Measurements from ENCODE around the gene ZNF682.
"Not testable (repeated sequence)": the region's sequence is repeated elsewhere in the genome, so short reads cannot be mapped to it uniquely, and the experiment has no call there.

The ZNF682 gene

DNA sequence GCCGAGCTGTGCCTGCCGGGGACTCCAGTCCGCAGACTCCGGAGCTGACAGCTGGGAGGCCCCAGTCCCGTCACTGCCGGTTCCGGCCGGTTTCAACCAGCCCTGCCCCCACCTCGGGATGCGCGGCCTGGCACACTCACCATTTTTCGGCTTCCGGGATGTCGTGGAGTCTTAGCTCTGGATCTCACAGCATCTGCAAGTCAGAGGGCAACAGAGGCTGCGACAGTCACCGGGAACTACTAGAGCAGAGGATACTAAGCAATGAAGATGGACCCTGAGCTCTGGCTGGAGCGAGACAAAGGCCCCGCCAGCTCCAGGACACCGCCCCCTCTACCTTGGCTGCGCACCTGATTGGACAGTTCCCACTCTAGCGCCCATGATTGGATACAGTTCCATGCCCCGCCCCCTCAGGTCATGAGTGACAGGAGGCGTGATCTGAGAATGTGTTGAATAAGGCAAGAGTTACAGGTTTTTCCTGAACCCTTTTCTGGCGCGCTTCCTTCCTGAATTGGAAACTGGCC, at the start of gene ZNF682:
Gene ZNF682 (minus strand): TSS at position 303 of the 521 bp plus-strand sequence. CDS start 160 bp downstream, at position 143.
- in situ Hi-C loops (cut with HindIII; ENCODE audit: low sequenced_read_pairs), result no loop called here

- in situ Hi-C loops (cut with HindIII; ENCODE audit: low sequenced_read_pairs), result not testable (repeated sequence)
Measured at GRCh38 chr19:20082876-20083275, 43.6 kb upstream of the ZNF682 start.

- in situ Hi-C loops (cut with HindIII; ENCODE audit: low sequenced_read_pairs), result not testable (repeated sequence)
Measured at GRCh38 chr19:20082232-20082833, 43.0 kb upstream of the ZNF682 start.

GRCh38 chr19:20080656-20081055, 41.4 kb upstream of the ZNF682 start:
- in situ Hi-C loops (cut with HindIII; ENCODE audit: low sequenced_read_pairs), result no loop called here

DNA sequence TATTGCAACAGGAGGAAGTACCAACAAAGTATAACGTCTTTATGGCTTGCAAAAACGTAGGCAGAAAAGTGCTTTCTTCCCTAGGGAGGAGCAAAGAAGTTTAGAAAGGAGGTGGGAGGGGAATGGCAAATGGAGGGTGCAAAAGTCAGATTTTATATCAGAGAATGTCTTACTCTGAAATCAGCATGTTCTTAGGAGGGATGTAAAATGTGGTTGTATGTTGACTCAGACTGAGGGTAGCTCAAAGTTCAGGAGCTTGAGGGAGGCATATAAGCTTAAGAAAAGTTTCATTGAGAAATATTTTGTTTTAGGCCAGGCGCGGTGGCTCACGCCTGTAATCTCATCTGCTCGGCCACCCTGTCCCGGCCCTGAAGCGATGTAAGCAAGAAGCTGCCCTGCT, 40.2 kb upstream of the ZNF682 start:
- in situ Hi-C loops (cut with HindIII; ENCODE audit: low sequenced_read_pairs), result no loop called here

GRCh38 chr19:20078581-20079031, 39.3 kb upstream of the ZNF682 start:
- in situ Hi-C loops (cut with HindIII; ENCODE audit: low sequenced_read_pairs), result no loop called here

GRCh38 chr19:20077791-20078463, 38.6 kb upstream of the ZNF682 start, which contains the start of gene ZNF90:
TSS of gene ZNF90 (plus strand) at chr19:20078000. CDS start at chr19:20078133, 133 bp downstream.
- in situ Hi-C loops (cut with HindIII; ENCODE audit: low sequenced_read_pairs), result no loop called here

DNA sequence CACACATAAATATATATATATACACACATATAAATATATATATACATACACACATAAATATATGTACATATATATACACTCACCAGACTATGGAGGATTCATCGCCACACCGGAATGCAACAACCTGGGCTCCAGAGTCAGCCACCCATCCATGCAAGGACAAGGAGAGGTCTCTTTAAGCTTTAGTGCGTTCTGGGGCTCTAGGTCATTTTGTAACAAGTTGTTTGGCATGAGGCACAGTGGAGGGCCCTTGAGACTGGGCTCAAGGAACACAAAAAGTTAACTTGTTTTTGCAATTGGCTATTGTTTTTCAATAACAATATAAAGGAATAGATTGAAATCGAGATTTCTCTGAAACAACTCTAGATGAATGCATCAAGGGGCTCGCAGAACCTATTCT, 33.6 kb upstream of the ZNF682 start:
- in situ Hi-C loops (cut with HindIII; ENCODE audit: low sequenced_read_pairs), result no loop called here

DNA sequence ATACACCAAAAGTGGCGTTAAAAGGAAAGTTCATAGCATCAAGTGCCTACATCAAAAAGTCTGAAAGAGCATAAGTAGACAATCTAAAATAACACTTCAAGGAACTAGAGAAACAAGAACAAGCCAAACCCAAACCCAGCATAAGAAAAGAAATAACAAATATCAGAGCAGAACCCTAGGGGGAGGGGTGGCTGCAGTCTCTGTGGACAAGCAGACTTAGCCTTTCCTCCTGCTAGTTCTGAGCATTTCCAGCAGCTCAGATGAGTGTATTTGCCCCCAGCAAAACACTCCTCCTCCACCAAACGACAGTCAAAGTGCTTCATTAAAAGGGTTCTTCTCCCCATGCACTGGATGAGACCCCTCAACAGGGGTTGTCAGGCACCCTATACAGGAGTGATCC, 31.4 kb upstream of the ZNF682 start:
- in situ Hi-C loops (cut with HindIII; ENCODE audit: low sequenced_read_pairs), result no loop called here

DNA sequence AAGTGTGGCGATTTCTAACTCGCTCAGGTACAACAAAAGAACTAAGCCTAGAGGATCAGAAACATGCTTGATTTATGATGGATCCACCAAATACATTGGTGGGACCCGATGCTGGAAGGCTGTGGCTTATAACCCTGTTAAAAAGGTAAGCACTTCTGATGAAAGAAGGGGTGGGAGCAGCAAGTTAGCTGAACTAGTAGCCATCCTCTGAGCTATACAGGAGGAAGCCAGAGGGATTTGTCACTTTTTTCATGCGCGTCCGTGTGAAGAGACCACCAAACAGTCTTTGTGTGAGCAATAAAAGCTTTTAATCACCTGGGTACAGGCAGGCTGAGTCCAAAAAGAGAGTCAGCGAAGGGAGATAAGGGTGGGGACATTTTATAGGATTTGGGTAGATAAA, 29.3 kb upstream of the ZNF682 start:
- in situ Hi-C loops (cut with HindIII; ENCODE audit: low sequenced_read_pairs), result not testable (repeated sequence)

- in situ Hi-C loops (cut with HindIII; ENCODE audit: low sequenced_read_pairs), result no loop called here
Measured at GRCh38 chr19:20067943-20068342, 28.6 kb upstream of the ZNF682 start.

DNA sequence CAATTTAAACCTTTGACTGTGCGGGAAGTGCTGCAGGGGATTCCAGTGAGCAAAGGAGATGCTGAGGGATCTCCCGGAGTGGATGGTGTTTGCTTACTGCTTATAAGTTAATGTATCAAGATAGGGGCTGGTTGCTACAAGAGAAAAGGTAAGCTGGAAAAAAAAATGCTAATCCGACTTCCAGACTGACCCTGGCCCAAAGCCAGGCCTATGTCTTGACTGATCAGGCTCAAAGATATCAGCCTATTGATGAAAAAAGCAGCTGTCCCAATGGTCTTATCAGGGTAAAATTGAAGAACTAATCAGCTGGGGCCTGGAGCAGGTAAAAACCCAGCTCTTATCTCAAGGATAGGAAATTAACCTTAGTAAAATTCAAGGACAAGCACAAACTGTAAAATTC, 27.6 kb upstream of the ZNF682 start:
- in situ Hi-C loops (cut with HindIII; ENCODE audit: low sequenced_read_pairs), result no loop called here

- in situ Hi-C loops (cut with HindIII; ENCODE audit: low sequenced_read_pairs), result no loop called here
Measured at GRCh38 chr19:20060282-20060681, 21.0 kb upstream of the ZNF682 start.

DNA sequence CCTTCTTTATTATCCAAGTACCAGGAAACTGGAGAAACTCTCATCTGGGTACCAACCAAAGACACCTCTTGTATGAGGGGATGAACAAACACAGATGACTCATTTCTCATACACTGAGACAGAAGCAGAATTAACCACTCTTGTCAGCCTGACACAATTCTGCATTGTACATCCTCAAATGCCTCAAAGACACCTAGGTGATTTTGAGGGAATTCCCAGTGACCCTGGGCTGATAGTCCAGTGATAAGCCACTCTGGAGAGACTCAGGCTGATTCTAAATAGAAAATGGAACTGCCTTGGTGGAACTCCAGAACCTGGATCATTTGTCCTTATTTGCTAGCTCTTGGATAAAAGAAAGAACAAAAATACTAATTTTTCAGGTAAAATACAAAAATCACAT, 19.4 kb upstream of the ZNF682 start:
- in situ Hi-C loops (cut with HindIII; ENCODE audit: low sequenced_read_pairs), result not testable (repeated sequence)

- in situ Hi-C loops (cut with HindIII; ENCODE audit: low sequenced_read_pairs), result no loop called here
Measured at GRCh38 chr19:20051841-20052768, 12.8 kb upstream of the ZNF682 start.

DNA sequence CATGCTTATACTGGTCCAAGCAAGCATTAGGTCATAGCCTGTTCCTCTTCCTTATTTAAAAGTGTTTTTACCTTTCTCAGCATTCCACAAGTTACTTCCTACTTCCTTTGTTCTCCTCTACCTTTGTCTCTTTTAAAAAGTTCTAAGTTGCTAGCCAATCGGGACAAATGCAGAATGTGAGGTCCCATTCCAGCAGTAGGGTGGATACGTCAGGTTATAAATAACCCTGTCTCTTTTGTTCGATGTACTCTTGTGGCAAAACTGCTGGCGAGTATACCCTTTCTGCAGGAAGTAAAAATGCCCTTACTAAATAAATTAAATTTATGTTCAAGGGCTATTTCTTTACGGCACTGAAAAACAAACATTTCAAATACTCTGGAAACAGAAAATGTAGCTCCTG, 6.4 kb upstream of the ZNF682 start:
- in situ Hi-C loops (cut with HindIII; ENCODE audit: low sequenced_read_pairs), result not testable (repeated sequence)

DNA sequence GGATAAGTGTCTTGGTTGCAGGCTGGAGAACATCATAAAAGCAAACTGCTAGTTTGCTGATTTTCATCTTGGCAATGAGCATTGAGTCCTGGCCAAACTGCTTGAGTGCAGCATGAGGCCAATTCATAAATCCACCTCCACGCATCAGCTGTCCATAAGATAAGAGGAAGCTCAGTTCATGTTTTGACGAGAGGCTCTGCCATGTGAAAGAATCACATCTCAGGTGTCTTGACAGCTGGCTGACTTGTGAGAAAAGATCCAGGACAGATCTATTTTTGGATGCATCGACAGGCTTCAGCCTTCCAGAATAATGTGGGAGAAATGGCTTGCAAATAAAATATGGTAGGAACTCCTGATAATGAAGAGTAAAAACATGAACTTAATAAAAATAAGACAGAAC, 5.4 kb upstream of the ZNF682 start:
- in situ Hi-C loops (cut with HindIII; ENCODE audit: low sequenced_read_pairs), result no loop called here

- in situ Hi-C loops (cut with HindIII; ENCODE audit: low sequenced_read_pairs), result no loop called here
Measured at GRCh38 chr19:20038358-20039202, 725 bp downstream of the ZNF682 start.

DNA sequence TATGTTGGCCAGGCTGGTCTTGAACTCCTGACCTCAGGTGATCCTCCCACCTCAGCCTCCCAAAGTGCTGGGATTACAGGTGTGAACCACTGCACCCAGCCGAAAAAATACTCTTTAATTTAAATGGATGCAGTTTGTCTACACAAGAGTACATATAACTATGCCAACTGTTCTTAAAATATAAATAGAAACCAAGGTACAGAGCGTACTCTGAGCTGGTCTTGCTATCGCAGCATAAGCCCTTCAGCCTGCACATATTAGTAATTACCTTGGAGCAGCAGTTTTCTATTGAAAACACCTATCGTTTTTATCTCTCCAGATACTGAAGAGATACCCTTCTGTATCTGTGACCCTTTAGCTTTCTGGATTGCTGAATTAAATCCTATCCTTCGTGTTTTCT, 3.4 kb downstream of the ZNF682 start:
- in situ Hi-C loops (cut with HindIII; ENCODE audit: low sequenced_read_pairs), result no loop called here

GRCh38 chr19:20028611-20029010, 10.7 kb downstream of the ZNF682 start:
- in situ Hi-C loops (cut with HindIII; ENCODE audit: low sequenced_read_pairs), result no loop called here

Measured in DLD1 (cell line).